ENCODE results near the gene CD1D.

CD1D gene

DNA sequence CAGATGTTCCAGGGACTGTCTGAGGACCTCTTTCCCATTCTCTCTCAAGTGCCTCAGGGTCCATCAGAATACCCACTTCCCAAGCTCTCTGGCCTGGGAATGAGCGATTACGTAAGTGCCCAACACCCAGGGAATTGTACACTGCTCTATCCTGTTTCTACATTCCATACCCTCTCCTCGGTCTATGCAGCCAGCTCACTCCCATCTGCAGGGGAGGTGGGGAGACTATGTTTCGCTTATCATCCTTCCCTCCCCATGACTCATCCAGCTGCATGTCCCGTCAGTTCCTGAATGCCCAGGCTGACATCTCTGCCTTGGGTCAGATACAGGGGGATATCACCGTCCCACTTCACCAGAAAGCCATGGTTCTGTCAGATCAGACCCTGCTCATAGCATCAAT is 34.5 kb upstream of the CD1D start:
- Histone ChIP-seq H2BK5ac (ENCODE audit: low read depth, low read length, poor library complexity, severe bottlenecking) (no peak overlapping the region), H3K27me3 (ENCODE audit: control insufficient read depth in 1 of 2, insufficient read depth in 1 of 2, low read length in 2 of 2) (no peaks in the 10 kb centered on the region), H3K79me1 (replicated peaks; ENCODE audit: low read length, poor library complexity, severe bottlenecking) (no peaks in the 10 kb centered on the region), H3K36me3 (ENCODE audit: control insufficient read depth in 1 of 2, insufficient read depth in 2 of 2, low read depth in 1 of 2, low read length in 2 of 2) (no peaks in the 10 kb centered on the region), H3K4me3 (ENCODE audit: insufficient read depth in 1 of 2, low read depth in 1 of 2, low read length in 2 of 2) (no peak overlapping the region), H2AK5ac (ENCODE audit: low read length, severe bottlenecking) (no peak overlapping the region), H2BK12ac (ENCODE audit: low read length in 2 of 2) (no peak overlapping the region), H3K9me3 (ENCODE audit: control insufficient read depth, low read length) (no peaks in the 10 kb centered on the region), H3K4me1 (ENCODE audit: control insufficient read depth, insufficient read depth, low read depth, low read length) (peaks cover 8% of the 10 kb centered on the region), H4K8ac (ENCODE audit: low read length) (no peak overlapping the region), H3K18ac (ENCODE audit: low read depth in 1 of 2, low read length in 2 of 2) (no peak overlapping the region), H2BK15ac (ENCODE audit: low read depth, poor library complexity, severe bottlenecking) (no peak overlapping the region), H2AFZ (ENCODE audit: low read depth, low read length) (no peak overlapping the region), H3K14ac (ENCODE audit: low read length in 2 of 2) (no peak overlapping the region), H3K23ac (ENCODE audit: low read length in 2 of 2) (no peak overlapping the region), H4K91ac (ENCODE audit: low read length) (no peak overlapping the region), H3K9ac (ENCODE audit: low read length) (no peak overlapping the region), H3K27ac (ENCODE audit: low read length, poor library complexity, severe bottlenecking) (no peak overlapping the region), H3K4ac (ENCODE audit: low read depth in 1 of 2, low read length in 2 of 2) (no peak overlapping the region), H3K4me2 (ENCODE audit: low read length, poor library complexity, severe bottlenecking) (no peak overlapping the region), H2BK120ac (ENCODE audit: low read depth, low read length) (no peak overlapping the region)
- DNase-seq: peak; percentile 38
- WGBS: 62% methylated on average over 6 of the region's 6 CpGs

DNA sequence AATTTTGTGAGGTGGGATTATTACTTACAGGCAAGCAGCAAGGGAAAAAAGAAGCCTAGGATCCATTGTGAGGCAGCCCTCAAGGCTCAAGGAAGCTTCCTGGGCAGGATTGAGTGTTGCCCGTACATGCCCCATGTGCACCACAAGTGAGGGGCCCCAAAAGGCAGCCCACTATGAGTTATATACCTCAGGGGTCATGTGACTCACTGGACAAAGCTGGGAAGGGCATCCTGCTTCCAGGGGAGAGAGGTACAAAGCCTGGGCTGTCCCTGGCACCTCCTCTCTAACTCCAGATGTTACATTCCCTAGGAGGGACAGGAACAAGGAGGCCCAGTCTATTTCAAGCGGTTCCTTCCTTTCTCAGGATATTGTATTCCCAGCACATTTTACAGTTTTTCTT is 34.0 kb upstream of the CD1D start:
- Histone ChIP-seq H3K27ac (ENCODE audit: low read length, poor library complexity, severe bottlenecking) (no peak overlapping the region), H3K79me1 (replicated peaks; ENCODE audit: low read length, poor library complexity, severe bottlenecking) (no peaks in the 10 kb centered on the region), H3K23ac (ENCODE audit: low read length in 2 of 2) (no peak overlapping the region), H3K18ac (ENCODE audit: low read depth in 1 of 2, low read length in 2 of 2) (no peak overlapping the region), H4K8ac (ENCODE audit: low read length) (no peak overlapping the region), H3K14ac (ENCODE audit: low read length in 2 of 2) (no peak overlapping the region), H4K91ac (ENCODE audit: low read length) (no peak overlapping the region), H3K4ac (ENCODE audit: low read depth in 1 of 2, low read length in 2 of 2) (no peak overlapping the region), H3K9ac (ENCODE audit: low read length) (no peak overlapping the region), H3K9me3 (ENCODE audit: control insufficient read depth, low read length) (no peaks in the 10 kb centered on the region), H3K4me3 (ENCODE audit: insufficient read depth in 1 of 2, low read depth in 1 of 2, low read length in 2 of 2) (no peak overlapping the region), H2BK12ac (ENCODE audit: low read length in 2 of 2) (no peak overlapping the region), H3K4me1 (ENCODE audit: control insufficient read depth, insufficient read depth, low read depth, low read length) (peaks cover 8% of the 10 kb centered on the region), H3K36me3 (ENCODE audit: control insufficient read depth in 1 of 2, insufficient read depth in 2 of 2, low read depth in 1 of 2, low read length in 2 of 2) (no peaks in the 10 kb centered on the region), H2AFZ (ENCODE audit: low read depth, low read length) (no peak overlapping the region), H3K27me3 (ENCODE audit: control insufficient read depth in 1 of 2, insufficient read depth in 1 of 2, low read length in 2 of 2) (no peaks in the 10 kb centered on the region), H2BK15ac (ENCODE audit: low read depth, poor library complexity, severe bottlenecking) (no peak overlapping the region), H2AK5ac (ENCODE audit: low read length, severe bottlenecking) (no peak overlapping the region), H3K4me2 (ENCODE audit: low read length, poor library complexity, severe bottlenecking) (no peak overlapping the region), H2BK5ac (ENCODE audit: low read depth, low read length, poor library complexity, severe bottlenecking) (no peak overlapping the region), H2BK120ac (ENCODE audit: low read depth, low read length) (no peak overlapping the region)
- WGBS: 77% methylated on average over 1 of the region's 2 CpGs
- DNase-seq: no peak

DNA sequence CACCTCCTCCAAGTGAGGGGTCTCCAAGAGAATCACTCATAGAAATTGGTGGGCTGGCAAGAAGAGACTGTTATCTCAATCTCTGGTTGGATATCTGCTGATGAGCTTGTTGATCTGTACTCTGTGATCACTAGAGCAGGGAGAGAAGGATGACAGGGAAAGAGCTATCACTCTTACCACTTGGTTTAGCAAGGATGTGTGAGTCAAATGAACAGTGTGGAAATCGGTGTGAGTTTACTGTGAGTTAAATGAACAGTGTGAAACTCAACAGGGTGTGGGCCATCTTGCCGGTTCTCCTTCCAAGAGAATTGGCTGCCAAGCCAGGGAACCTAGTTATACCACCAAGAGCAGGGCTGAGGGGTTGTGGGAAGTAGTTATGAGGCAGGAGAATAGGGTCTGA is 33.3 kb upstream of the CD1D start:
- Histone ChIP-seq H2BK5ac (ENCODE audit: low read depth, low read length, poor library complexity, severe bottlenecking) (no peak overlapping the region), H2BK15ac (ENCODE audit: low read depth, poor library complexity, severe bottlenecking) (no peak overlapping the region), H3K4me3 (ENCODE audit: insufficient read depth in 1 of 2, low read depth in 1 of 2, low read length in 2 of 2) (no peak overlapping the region), H3K18ac (ENCODE audit: low read depth in 1 of 2, low read length in 2 of 2) (no peak overlapping the region), H3K27me3 (ENCODE audit: control insufficient read depth in 1 of 2, insufficient read depth in 1 of 2, low read length in 2 of 2) (no peaks in the 10 kb centered on the region), H3K14ac (ENCODE audit: low read length in 2 of 2) (no peak overlapping the region), H3K23ac (ENCODE audit: low read length in 2 of 2) (no peak overlapping the region), H4K91ac (ENCODE audit: low read length) (no peak overlapping the region), H3K9ac (ENCODE audit: low read length) (no peak overlapping the region), H3K4me1 (ENCODE audit: control insufficient read depth, insufficient read depth, low read depth, low read length) (peaks cover 8% of the 10 kb centered on the region), H3K36me3 (ENCODE audit: control insufficient read depth in 1 of 2, insufficient read depth in 2 of 2, low read depth in 1 of 2, low read length in 2 of 2) (no peaks in the 10 kb centered on the region), H2AFZ (ENCODE audit: low read depth, low read length) (no peak overlapping the region), H3K9me3 (ENCODE audit: control insufficient read depth, low read length) (no peaks in the 10 kb centered on the region), H2AK5ac (ENCODE audit: low read length, severe bottlenecking) (no peak overlapping the region), H2BK120ac (ENCODE audit: low read depth, low read length) (no peak overlapping the region), H3K4ac (ENCODE audit: low read depth in 1 of 2, low read length in 2 of 2) (no peak overlapping the region), H3K4me2 (ENCODE audit: low read length, poor library complexity, severe bottlenecking) (no peak overlapping the region), H3K79me1 (replicated peaks; ENCODE audit: low read length, poor library complexity, severe bottlenecking) (no peaks in the 10 kb centered on the region), H2BK12ac (ENCODE audit: low read length in 2 of 2) (no peak overlapping the region), H4K8ac (ENCODE audit: low read length) (no peak overlapping the region), H3K27ac (ENCODE audit: low read length, poor library complexity, severe bottlenecking) (no peak overlapping the region)
- DNase-seq: no peak
- WGBS: 80% methylated on average over 2 of the region's 2 CpGs

DNA sequence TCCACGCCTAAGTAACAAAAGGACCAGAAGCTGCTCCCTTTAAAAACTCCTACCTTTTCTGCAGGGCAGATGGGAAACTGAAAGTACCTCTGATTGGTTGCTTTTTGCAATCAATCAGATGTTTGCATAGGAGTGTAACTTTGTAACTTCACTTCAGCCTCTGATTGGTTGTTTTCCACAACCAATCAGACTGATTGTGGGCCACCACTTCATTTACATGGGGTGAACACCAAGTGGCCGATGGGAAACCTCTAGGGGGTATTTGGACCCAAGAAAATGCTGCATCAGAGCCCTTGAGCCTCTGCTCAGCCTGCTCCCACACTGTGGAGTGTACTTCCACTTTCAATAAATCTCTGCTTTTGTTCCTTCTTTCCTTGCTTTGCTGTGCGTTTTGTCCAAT is 32.8 kb upstream of the CD1D start:
- H3K9ac ChIP-seq (ENCODE audit: low read length): no peak overlapping the region
- no peak for DNase-seq
- H2BK15ac ChIP-seq (ENCODE audit: low read depth, poor library complexity, severe bottlenecking): no peak overlapping the region
- H2AFZ ChIP-seq (ENCODE audit: low read depth, low read length): no peak overlapping the region
- H3K79me1 ChIP-seq (replicated peaks; ENCODE audit: low read length, poor library complexity, severe bottlenecking): no peaks in the 10 kb centered on the region
- no peak overlapping the region for H3K27ac ChIP-seq (ENCODE audit: low read length, poor library complexity, severe bottlenecking)
- H2BK120ac ChIP-seq (ENCODE audit: low read depth, low read length): no peak overlapping the region
- no peaks in the 10 kb centered on the region for H3K36me3 ChIP-seq (ENCODE audit: control insufficient read depth in 1 of 2, insufficient read depth in 2 of 2, low read depth in 1 of 2, low read length in 2 of 2)
- no peak overlapping the region for H2BK5ac ChIP-seq (ENCODE audit: low read depth, low read length, poor library complexity, severe bottlenecking)
- H2AK5ac ChIP-seq (ENCODE audit: low read length, severe bottlenecking): no peak overlapping the region
- H3K4me3 ChIP-seq (ENCODE audit: insufficient read depth in 1 of 2, low read depth in 1 of 2, low read length in 2 of 2): no peak overlapping the region
- no peak overlapping the region for H3K23ac ChIP-seq (ENCODE audit: low read length in 2 of 2)
- no peak overlapping the region for H2BK12ac ChIP-seq (ENCODE audit: low read length in 2 of 2)
- no peak overlapping the region for H3K14ac ChIP-seq (ENCODE audit: low read length in 2 of 2)
- no peak overlapping the region for H3K18ac ChIP-seq (ENCODE audit: low read depth in 1 of 2, low read length in 2 of 2)
- no peaks in the 10 kb centered on the region for H3K9me3 ChIP-seq (ENCODE audit: control insufficient read depth, low read length)
- no peak overlapping the region for H3K4ac ChIP-seq (ENCODE audit: low read depth in 1 of 2, low read length in 2 of 2)
- H3K4me1 ChIP-seq (ENCODE audit: control insufficient read depth, insufficient read depth, low read depth, low read length): peaks cover 8% of the 10 kb centered on the region
- H4K8ac ChIP-seq (ENCODE audit: low read length): no peak overlapping the region
- no peaks in the 10 kb centered on the region for H3K27me3 ChIP-seq (ENCODE audit: control insufficient read depth in 1 of 2, insufficient read depth in 1 of 2, low read length in 2 of 2)
- H3K4me2 ChIP-seq (ENCODE audit: low read length, poor library complexity, severe bottlenecking): no peak overlapping the region
- no peak overlapping the region for H4K91ac ChIP-seq (ENCODE audit: low read length)
- 94% methylated on average over 3 of the region's 3 CpGs for WGBS
